Esophagus muscularis mucosa (tissue), 4 donors: ENCODE measurements around the gene SLC39A3.

Experiments used
- CTCF ChIP-seq, 3 experiments: fragments of 200-600 bp in 2 of 3; fragments of 450-650 bp in 1 of 3; sonication (generic) in 2 of 3; IDR thresholded peaks; one replicate each; pipeline ENCODE4 v1.5.1; 2017 to 2019; ENCODE audit warnings: antibody characterized with exemption in 3 of 3, mild to moderate bottlenecking in 2 of 3, moderate library complexity in 1 of 3
- EP300 ChIP-seq: sonication (generic); formaldehyde crosslinking; IDR thresholded peaks from one replicate; pipeline ENCODE4 v1.6.1; 2017; ENCODE audit warnings: antibody characterized with exemption
- POLR2A ChIP-seq: fragments of 450-650 bp; IDR thresholded peaks from one replicate; pipeline ENCODE4 v1.6.1; 2017; ENCODE audit warnings: antibody characterized with exemption, moderate library complexity, mild to moderate bottlenecking, low read depth
- POLR2AphosphoS5 ChIP-seq, 2 donors: sonication (generic); formaldehyde crosslinking; IDR thresholded peaks; one replicate each; pipeline ENCODE4 v1.6.1; 2017; ENCODE audit warnings: antibody characterized with exemption in 2 of 2

DNA sequence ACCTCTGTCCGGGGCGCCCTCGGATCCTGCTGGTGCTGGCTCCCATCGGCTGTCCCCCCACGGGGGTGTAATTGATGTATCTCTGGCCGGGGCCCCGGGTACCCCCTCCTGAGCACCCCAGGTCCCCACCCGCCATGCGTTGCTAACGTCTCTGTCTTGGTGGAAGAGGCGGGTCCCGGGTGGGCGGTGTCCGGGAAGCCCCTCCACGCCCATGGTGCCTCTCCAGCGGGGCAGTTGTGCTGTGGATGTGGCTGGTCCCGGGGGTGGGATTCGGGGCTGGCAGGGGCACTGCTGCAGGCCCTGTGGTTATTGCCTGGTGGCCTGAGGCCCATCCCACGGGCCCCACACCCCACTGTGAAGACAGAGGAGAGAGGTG lies 23.6 kb downstream of the SLC39A3 start:
- TF ChIP-seq CTCF (IDR thresholded peaks at IDR 0.05): no peak
- TF ChIP-seq POLR2A: no peak
- no peak for TF ChIP-seq EP300
- no peak for TF ChIP-seq POLR2AphosphoS5 (IDR thresholded peaks at IDR 0.05)
